Stimulated activated CD8-positive, alpha-beta memory T cell treated with anti-CD3 and anti-CD28 coated beads, Interleukin-4, amount 100 ng/mL, for 1 hour (primary cell): Measurements from ENCODE around the gene PPM1H.
"Not testable (repeated sequence)": the region's sequence is repeated elsewhere in the genome, so short reads cannot be mapped to it uniquely, and the experiment has no call there.

ENCODE experiments used
- DNase-seq, 2 donors: peaks; one replicate each; pipeline ENCODE4 v3.0.0-alpha.2; 2020; ENCODE audit warnings: low read depth in 2 of 2, low spot score in 1 of 2

The PPM1H gene

GRCh38 chr12:62840806-62841205 is 94.1 kb downstream of the PPM1H start:
- DNase-seq: no peak

DNA sequence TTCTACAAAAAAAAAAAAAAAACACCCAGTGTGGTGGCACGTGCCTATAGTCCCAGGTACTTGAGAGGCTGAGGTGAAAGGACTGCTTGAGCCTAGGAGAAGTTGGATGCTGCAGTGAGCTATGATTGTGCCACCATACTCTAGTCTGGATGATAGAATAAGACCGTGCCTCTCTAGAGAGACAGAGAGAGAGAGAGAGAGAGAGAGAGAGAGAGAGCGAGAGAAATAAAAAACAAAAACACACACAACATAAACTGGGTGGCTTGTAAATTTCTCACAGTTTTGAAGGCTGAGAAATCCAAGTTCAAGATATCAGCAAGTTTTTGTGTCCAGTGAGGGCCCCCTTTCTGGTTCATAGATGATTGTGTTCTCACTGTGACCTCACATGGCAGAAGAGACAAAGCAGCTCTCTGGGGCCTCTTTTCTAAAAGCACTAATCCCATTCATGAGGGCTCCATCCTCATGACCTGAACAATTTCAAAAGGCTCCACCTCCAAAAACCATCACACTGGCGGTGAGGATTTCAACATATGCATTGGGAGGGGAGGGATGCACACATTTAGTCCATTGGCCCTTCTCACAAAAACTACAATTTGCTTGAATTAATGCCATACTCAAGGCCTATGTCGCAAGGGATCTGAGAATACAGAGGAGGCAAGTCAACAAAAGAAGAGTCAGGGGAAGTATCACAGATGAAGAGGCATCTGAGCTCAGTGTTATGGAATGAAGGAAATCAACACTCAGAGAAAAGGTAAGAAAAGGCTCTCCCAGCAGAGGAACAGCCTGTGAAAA is 94.9 kb downstream of the PPM1H start:
- no peak for DNase-seq

DNA sequence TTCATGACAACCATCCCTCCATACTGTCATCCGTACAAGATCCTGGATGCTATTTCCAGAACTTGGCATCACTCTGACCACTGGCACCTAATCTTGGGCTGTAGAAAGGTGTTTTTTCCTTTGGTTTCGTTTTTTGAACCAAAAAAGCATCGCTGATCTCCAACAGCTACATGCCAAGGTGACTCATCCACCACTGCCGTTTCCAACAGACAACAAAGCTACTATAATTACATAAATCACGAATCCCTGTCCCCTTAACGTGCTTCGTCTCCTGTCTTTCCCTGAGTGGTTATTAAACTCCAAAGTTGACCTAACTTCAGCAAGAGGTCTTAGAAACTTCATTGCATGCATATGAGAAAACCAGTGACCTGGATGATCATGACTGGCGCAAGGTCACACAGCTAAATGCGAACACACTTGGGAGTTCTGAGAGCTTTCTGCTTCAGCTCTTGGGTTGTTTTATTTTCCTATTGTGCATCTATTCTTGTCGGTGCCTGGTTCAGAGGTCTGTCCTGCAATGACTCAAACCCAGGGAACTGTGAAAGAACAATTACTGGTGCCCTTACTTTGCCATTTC is 99.9 kb downstream of the PPM1H start:
- no peak for DNase-seq

DNA sequence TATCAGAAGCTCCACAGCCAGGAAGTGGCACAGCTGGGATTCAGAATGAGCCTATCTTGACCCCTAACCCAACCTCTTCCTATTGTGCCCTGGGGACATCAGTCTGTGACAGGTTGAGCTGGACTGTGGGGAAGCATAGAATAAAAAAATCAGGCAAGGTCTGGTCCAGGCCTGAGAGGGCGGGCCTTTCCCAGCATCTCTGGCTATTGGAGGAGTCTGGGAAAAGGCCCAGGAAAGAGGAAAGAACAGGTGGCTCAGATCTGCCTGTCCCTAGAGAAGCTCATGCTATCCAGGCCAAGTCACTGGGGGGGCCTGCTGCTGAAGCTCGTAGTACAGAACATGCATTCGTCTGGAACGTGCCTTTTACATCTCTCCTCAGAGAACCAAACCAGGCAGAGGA is 100.5 kb downstream of the PPM1H start:
- no peak for DNase-seq

GRCh38 chr12:62833634-62834033 is 101.3 kb downstream of the PPM1H start:
- DNase-seq: no peak

DNA sequence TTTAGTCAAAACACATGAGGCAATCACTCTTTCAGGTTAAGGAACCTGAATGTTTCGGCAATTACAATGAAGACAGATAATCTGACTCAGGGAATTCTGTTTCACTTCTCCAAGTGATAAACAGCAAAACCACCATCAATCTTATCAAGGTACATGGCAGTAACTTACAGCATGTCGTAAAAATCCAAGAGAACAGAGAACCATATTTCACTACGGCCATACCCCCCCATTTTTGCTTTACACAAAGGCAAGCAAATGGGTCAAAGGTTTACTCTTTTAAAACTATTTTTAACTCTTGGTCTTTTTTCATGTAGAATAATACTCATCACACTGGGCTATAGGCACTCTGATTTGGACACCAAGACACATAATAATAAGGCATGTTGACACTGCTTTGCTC is 102.4 kb downstream of the PPM1H start:
- no peak for DNase-seq

DNA sequence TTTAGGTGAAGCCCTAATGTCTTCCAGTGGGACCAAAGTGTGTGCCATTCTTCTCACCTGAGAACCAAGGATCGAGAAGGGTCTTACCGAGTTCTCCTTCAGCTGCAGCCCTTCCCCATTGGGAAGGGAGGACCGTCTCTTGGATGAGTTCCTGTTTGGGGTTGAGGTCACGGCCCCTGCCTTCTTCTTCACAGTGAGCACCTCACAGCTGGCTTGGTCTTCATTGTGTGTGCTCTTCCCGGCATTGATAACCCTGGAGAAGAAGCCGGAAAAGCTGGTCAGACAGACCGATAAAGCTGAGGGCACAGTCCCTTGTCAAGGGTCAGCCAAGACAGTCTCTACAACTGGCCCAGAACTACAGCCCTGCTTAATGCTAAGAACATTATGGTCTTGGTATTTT is 102.9 kb downstream of the PPM1H start:
- DNase-seq: no peak

- no peak for DNase-seq
Observed at GRCh38 chr12:62827855-62828254, 107.1 kb downstream of the PPM1H start.

GRCh38 chr12:62827042-62827441 is 107.9 kb downstream of the PPM1H start:
- no peak for DNase-seq

- no peak for DNase-seq
Observed at GRCh38 chr12:62817556-62818271, 117.2 kb downstream of the PPM1H start.

DNA sequence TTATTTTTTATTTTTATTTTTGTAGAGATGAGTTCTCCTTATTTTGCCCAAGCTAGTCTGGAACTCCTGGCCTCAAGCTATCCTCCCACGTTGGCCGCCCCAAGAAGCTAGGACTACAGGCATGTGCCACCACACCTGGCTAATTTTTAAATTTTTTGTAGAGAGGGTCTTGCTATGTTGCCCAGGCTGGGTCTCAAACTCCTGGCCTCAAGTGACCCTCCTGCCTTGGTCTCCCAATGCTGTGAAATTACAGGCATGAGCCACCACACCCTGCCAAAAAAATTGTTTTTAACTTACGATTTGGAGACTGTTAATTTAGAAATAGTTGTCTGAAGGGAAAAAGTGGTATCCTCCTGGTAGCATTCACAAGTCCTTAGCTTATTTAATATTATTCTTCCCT is 120.7 kb downstream of the PPM1H start:
- no peak for DNase-seq

- DNase-seq: peak in 1 of 2 donors; percentile 1
Observed at GRCh38 chr12:62813031-62813829, 121.7 kb downstream of the PPM1H start.

DNA sequence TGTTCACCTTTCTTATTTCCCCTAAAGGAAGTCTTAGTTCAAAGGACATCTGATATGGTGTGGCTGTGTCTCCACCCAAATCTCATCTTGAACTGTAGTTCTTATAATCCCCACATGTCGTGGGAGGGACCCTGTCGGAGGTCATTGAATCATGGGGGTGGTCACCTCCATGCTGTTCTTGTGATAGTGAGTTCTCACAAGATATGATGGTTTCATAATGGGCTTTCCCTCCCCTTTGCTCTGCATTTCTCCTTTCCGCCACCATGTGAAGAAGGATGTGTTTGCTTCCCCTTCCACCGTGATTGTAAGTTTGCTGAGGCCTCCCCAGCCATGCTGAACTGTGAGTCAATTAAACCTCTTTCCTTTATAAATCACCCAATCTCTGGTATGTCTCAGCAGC is 123.5 kb downstream of the PPM1H start:
- DNase-seq: not testable (repeated sequence)

DNA sequence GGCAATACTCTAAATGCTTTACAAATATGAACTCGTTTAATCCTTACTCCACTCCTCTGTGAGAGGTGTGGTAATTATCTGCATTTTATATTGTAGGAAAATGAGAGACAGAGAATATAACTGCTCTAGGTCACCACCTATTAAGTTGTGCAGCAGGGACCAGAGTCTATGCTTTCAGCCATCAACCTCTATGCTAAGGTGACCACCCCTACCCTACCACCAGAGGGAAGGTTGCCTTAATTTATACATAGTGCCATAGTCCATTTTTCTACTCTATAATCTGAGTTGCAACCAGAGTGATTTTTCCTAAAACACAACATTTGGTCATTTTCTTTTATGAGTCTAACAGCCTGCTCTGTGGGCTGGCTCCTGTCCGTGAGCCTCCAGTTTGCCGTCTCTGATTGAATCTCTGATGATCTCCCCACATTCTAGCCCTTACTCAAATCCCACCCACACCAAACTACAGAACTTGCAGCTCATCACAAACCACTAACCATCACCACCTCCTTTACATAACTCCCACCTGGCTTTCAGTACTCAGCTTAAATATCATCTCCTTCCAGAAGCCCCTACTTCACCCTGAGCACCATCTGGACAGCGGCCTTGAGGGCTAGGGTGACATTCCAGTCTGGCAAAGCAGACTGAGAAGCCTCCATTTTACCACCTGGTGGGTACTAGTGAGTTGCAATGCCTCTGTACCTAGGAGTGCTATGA is 126.6 kb downstream of the PPM1H start:
- no peak for DNase-seq

- no peak for DNase-seq
Observed at GRCh38 chr12:62806893-62807292, 128.1 kb downstream of the PPM1H start.

DNA sequence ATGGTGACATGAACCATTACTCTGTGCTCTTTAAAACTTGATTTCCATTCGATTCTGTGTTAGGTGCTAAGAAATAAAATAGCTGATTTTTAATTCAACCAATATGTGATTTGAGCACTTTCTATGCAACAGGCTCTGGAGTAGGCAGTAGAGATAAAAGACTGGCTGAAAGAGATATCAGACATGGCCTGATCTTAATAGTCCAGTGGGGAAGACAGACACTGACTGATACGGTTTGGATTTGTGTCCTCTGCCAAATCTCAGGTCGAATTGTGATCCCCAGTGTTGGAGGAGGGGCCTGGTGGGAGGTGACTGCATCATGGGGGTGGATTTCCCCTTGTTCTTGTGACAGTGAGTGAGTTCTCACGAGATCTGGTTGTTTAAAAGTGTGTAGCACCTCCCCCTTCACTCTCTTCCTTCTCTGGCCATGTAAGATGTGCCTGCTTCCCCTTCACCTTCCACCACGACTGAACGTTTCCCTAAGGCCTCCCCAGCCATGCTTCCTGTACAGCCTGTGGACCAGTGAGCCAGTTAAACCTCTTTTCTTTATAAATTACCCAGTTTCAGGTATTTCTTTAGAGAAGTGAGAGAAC is 128.6 kb downstream of the PPM1H start:
- DNase-seq: no peak

GRCh38 chr12:62805517-62805916 is 129.4 kb downstream of the PPM1H start:
- no peak for DNase-seq

DNA sequence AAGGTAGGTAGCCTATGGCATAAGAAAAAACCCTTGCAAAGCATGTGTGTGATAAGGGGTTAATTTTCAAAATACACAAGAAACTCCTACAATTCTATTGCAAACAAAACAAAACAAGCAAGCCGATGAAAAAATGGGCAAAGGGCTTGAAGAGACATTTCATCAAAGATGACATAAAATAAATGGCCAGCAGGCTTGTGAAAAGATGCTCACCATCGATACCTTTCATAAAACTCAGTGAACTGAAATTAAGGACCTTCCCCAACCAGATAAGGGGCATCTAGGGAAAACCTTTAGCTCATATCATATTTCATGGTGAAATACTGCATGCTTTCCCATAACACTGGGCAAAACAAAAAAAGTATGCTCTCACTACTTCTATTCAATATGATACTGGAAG is 131.2 kb downstream of the PPM1H start:
- DNase-seq: no peak

- DNase-seq: no peak
Observed at GRCh38 chr12:62802984-62803383, 132.0 kb downstream of the PPM1H start.

GRCh38 chr12:62802321-62802720 is 132.6 kb downstream of the PPM1H start:
- DNase-seq: no peak
